Mammary epithelial cell (primary cell): ENCODE results near the gene SOBP.

Experiments used
- EZH2 ChIP-seq: IDR thresholded peaks from 2 replicates; pipeline ENCODE4 v1.6.1; 2012; ENCODE audit warnings: low read length, inconsistent platforms, borderline replicate concordance
- TF ChIP-seq, protein P1 (sequence below), 2 donors: IDR thresholded peaks in 1 of 2; conservative IDR thresholded peaks in 1 of 2; 2 replicates each; pipeline ENCODE4 v1.5.1; 2011 to 2012; ENCODE audit warnings: inconsistent platforms in 2 of 2, low read length in 2 of 2, mild to moderate bottlenecking in 2 of 2, control low read depth in 1 of 2, low read depth in 1 of 2; ENCODE audit not compliant: insufficient read depth in 1 of 2; ENCODE audit errors: extremely low read depth in 1 of 2

DNA sequence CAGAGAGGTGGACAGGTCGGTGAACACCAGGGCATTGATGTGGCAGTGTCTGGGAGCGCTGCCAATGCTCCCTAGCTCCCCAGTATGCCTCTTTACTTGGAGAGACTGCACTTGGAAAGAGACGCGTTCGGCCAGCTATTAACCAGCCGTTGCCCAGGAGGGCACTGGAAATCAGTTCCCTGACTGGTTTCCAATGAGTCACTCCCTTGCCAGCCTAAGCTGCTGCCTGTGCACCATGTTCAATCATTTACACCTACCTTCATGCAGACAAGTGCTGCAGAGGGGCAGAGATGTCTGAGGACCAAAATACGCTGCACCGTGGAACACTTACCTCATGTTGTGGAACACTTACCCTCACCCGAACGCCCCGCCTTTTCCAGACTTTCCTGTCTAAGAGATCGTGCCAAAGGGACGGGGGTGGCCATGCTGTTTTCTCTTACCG lies 151.6 kb downstream of the SOBP start:
- TF ChIP-seq, protein P1, sequence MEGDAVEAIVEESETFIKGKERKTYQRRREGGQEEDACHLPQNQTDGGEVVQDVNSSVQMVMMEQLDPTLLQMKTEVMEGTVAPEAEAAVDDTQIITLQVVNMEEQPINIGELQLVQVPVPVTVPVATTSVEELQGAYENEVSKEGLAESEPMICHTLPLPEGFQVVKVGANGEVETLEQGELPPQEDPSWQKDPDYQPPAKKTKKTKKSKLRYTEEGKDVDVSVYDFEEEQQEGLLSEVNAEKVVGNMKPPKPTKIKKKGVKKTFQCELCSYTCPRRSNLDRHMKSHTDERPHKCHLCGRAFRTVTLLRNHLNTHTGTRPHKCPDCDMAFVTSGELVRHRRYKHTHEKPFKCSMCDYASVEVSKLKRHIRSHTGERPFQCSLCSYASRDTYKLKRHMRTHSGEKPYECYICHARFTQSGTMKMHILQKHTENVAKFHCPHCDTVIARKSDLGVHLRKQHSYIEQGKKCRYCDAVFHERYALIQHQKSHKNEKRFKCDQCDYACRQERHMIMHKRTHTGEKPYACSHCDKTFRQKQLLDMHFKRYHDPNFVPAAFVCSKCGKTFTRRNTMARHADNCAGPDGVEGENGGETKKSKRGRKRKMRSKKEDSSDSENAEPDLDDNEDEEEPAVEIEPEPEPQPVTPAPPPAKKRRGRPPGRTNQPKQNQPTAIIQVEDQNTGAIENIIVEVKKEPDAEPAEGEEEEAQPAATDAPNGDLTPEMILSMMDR (conservative IDR thresholded peaks at IDR 0.05 in 1 of 2, IDR thresholded peaks at IDR 0.05 in 1 of 2; ENCODE audit: extremely low read depth in 1 of 2, insufficient read depth in 1 of 2, low read depth in 1 of 2, low read length in 2 of 2), result no peak
- TF ChIP-seq EZH2, result no peak
